HG03520 (cell line): Measurements from ENCODE around the gene CLEC7A.

Source experiments
- ATAC-seq: cut with Tn5 transposase; IDR thresholded peaks from one replicate; pipeline ENCODE4 v1.9.1; 2021; ENCODE audit warnings: mild to moderate bottlenecking, moderate library complexity; ENCODE audit not compliant: unreplicated experiment

CLEC7A gene

DNA sequence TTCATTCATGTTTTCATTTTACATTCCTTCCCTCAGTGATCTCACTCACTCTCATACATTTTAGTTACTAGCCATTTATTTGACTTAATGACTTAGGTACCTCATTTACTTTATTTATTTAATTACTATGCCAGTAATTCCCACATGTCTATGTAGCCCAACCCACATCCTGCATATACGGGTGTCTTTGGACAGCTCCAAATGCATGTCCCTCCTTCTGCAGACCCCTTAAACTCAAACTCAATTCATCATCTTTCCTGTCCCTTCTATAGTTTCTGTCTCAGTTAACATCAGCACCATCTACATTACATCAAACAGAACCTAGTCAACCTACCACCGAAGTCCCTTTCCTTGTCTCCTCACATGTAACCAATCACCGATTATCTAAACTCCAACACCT is 34.0 kb downstream of the CLEC7A start:
- ATAC-seq = no peak

DNA sequence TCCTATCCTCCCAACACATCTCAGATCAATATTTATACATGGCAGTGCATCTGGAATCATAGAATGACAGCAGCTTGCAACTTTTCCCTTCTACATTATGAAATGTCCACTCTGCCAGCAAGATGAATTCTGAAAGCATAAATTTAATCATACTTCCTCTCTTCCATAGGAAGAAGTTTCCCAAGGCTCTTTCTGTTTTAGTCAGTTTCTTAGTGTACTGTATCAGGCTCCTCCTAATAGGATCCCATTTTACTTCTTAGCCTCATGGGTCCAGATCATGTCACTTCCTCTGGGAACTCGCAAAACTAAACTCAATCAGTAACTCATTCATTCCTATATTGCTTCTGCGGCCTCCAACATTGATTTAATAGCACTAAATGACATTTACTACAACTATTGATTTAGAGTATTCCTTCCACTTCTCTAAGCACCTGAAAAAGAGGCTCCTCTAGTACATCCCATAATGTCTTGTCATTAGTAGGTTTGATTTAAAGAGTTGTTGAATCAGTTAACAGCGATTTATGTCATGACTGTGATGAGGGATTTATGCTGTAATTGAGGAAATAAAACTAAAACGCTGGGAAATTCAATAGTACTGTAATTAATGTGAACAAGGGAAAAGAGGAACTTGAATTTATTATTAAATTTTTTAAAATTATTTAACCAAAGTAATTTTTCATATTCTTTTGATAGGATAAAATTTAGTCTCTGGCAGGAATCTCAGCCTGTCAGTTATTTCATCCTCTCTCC is 35.2 kb downstream of the CLEC7A start:
- no peak for ATAC-seq

DNA sequence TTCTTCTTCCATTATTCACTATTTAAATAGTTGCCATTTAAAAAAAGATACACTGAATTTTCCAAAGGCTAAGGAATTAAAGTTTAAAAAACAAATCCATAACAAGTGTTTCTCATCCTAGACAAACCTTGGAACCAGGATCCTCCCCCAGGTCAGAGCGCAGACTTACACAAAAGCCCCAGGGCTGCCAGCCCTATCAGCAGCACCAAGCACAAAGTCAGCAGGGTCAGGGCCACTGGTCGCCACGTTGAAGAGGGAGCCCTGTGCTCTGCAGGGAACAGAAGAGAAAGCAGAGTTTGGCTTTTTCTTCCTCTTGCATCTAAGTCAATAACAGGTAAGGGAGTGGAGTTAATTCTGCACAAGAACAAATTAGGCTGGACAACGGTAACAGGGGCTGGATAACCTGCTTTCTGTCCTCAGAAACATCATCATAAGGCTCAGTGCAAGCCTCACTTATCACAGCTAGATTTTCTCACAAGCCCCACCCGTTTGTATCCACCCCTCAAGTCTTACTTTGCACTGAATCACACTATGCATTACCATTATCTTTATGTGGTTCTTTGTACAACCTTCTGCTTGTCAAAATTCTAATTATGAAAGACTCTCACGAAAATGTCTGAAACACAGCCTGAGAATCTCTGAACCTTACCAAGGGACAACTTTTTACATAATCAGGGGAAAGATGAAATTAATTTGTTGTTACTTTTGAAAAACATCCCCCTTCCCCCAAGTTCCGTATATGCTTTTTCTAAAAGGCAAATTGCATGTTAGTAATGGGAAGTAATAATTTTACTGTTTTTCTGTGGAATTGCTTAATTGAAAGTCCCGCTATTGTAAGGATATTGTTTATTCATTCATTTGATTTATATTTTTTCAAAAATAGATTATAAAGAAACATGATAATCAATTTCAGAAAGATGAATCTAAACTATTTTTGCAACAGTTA is 40.8 kb downstream of the CLEC7A start:
- no peak for ATAC-seq

- ATAC-seq = no peak
These were observed 42.0 kb downstream of the CLEC7A start for GRCh38 chr12:10088031-10088430.

GRCh38 chr12:10086387-10086786 is 43.6 kb downstream of the CLEC7A start:
- no peak for ATAC-seq

- ATAC-seq = no peak
These were observed 45.3 kb downstream of the CLEC7A start for GRCh38 chr12:10084733-10085132.

GRCh38 chr12:10082117-10082874 is 47.7 kb downstream of the CLEC7A start:
- no peak for ATAC-seq

GRCh38 chr12:10075451-10075850 is 54.5 kb downstream of the CLEC7A start:
- no peak for ATAC-seq

GRCh38 chr12:10073261-10073660 is 56.7 kb downstream of the CLEC7A start:
- no peak for ATAC-seq

GRCh38 chr12:10072131-10072530 is 57.9 kb downstream of the CLEC7A start:
- no peak for ATAC-seq

DNA sequence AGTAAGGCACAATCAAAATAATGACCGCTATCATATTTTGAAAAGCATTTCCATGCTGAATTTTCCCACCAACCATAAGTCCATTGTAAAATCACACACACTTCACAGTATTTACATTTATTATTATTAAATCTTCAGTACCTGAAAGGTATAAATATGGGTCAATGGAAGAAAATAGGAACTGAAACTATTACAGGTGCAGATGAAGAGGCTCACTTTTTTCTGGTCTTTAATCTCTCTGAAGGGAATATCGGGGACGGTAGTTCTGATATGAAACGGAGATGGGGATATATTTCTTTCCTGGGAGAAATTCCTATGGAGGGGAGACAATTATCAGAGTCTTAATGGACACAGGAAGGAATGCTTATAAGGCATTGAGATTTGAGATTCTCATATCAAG is 59.6 kb downstream of the CLEC7A start:
- ATAC-seq = no peak

GRCh38 chr12:10069976-10070375 is 60.0 kb downstream of the CLEC7A start:
- no peak for ATAC-seq

GRCh38 chr12:10069099-10069498 is 60.9 kb downstream of the CLEC7A start:
- ATAC-seq = no peak

- no peak for ATAC-seq
These were observed 61.4 kb downstream of the CLEC7A start for GRCh38 chr12:10068644-10069043.

DNA sequence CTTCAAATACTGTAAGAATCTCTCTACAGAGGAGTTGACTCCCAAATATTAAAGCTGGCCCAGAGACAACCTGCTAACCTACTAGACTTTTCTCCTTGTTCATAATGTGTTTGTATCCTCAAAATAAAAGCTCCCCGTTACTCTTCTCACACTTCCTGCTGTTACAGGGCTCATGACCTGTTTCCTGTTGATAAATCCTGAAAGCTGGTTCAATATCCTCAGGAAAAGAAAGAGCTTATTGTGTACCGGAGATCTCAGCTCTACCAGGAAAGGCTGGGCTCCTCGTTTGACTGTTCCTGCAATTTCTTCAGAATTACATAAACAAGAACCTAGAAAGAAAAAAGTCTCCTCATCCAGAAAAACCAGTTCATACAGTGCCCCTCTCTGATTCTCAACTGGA is 62.1 kb downstream of the CLEC7A start:
- no peak for ATAC-seq

DNA sequence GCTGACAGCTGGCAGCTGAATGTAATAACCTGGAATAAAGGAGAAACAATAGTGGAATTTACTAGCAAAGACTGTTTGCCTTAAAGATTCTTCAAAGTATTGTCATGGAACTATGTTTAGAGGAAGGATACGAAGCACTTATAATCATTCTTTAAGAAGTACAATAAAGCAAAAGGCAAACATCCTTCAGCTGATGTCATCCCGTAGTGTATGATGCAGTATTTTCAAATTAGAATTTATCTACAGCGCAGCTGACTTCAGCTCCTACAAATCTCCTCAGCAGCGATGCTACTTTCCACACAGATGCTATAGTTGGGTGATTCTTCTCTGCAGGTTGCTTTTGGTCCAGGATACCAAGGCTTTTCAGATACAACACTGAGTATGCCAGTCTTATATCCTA is 62.7 kb downstream of the CLEC7A start:
- no peak for ATAC-seq
